Measurements from ENCODE around the gene MAD1L1. TPM values are rescaled to one million over a fixed set of nuclear protein-coding genes. Genes with fewer than 3 reads are reported as not detected.

Gene MAD1L1
- polyA plus RNA-seq, 6 donors from 2014 or later = 109 to 209 (median 158) TPM

DNA sequence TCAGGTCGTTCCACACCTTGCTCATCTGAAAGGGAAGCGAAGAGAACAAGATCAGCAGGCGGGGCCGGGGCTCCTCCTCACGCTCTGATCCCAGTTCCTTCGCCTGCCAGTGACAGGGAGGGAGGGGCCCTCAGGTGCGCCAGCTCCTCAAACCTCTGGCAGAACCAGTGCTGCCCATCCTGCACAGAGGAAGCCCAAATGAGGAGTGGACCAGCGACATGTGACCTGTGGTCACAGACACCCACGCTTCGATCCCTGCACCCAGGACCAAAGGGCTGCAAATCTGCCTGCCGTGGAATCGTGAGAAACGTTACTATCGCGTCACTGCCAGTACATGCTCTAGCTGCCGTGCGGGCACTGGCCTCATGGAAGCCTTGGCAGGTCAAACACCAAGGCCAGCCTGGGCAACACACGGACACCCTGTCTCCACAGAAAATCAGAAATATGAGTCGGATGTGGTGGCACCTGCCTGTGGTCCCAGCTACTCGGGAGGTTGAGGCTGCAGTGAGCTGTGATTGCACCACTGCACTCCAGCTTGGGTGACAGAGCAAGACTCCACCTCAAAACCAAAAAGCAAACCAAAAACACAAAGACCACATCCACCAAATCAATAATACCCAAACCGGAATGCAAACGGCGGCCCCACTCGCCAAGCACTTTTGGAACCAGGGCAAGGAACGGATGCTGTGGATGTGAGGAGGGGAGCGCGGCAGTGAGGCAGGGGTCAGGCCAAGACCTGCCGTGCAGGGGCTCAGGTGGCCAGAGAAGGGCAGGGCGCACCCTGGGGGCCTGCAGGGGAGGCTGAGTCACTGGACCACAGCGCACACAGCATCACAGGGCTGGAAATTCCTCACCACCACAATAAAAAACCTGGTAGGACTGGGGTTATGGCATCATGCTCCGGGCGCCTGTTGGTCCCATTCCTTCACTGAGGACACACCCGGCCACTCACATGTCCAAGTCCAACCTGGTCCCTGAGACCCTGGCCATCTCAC lies 22.7 kb upstream of the MAD1L1 start:
- H3K9me3 Mint-ChIP-seq = no peaks in the 10 kb centered on the region
- no peaks in the 10 kb centered on the region for H3K27me3 Mint-ChIP-seq
- DNase-seq = no peak
- peaks cover 0 to 13% of the 10 kb centered on the region in 2 donors for H3K36me3 Mint-ChIP-seq
- peaks cover 25 to 34% (median 26%) of the 10 kb centered on the region in 3 donors for H3K4me1 Mint-ChIP-seq
- H3K4me3 Mint-ChIP-seq = peak overlapping the region in 1 of 8 donors; percentile 76
- H3K27ac Mint-ChIP-seq = peak overlapping the region in 3 of 6 donors; percentile 54 to 83 (median 72)
- no peak for ATAC-seq (ENCODE audit: low read depth in 2 of 2)

- DNase-seq (no peak), ATAC-seq (ENCODE audit: low read depth in 2 of 2) (no peak)
- H3K4me3 Mint-ChIP-seq = no peak overlapping the region
- no peaks in the 10 kb centered on the region for H3K9me3 Mint-ChIP-seq
- H3K36me3 Mint-ChIP-seq = peaks cover 0 to 7% of the 10 kb centered on the region in 2 donors
- peaks cover 25 to 30% (median 25%) of the 10 kb centered on the region in 3 donors for H3K4me1 Mint-ChIP-seq
- H3K27me3 Mint-ChIP-seq = no peaks in the 10 kb centered on the region
- peak overlapping the region in 4 of 6 donors; percentile 38 to 83 (median 58) for H3K27ac Mint-ChIP-seq
Observed at GRCh38 chr7:2254429-2255144, 21.8 kb upstream of the MAD1L1 start.

DNA sequence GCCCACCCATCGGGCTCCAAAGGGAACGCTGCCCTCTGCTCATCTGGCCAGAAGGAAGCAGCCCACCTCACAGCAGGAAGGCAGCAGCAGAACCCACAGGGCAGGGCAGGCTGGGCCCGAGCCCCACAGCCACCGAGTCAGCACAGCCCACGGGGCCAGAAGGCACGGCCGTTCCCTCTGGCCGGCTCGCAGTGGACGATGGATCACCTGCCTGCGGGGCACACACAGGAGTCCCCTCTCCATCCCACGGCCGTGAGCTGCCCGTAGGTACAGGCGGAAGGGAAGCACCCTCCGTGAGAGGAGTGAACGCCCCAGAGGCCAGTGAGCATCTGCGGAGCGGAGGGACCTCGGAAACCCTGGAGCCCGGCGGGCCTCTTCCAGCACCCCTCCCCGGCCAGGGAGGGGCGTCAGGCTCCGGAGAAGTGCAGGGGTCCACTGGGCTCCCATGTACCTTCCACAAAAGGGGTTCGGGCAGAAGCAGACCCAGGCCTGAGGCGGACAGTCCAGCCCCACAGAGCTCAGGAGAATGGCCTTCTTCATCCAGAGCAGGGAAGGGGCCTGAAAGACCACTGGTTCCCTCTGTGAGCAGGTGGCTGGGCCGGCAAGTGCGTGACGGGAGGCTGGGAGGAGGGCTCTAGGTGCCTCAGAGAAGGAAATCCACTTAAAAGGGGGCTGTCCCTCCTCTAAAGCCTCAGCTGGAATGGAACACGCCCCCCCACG lies 20.9 kb upstream of the MAD1L1 start:
- Mint-ChIP-seq H3K27ac (peak overlapping the region in 2 of 6 donors; percentile 38 to 87), H3K4me1 (peaks cover 26 to 34% (median 28%) of the 10 kb centered on the region in 3 donors), H3K27me3 (no peaks in the 10 kb centered on the region), H3K9me3 (no peaks in the 10 kb centered on the region), H3K4me3 (no peak overlapping the region), H3K36me3 (peaks cover 0 to 5% of the 10 kb centered on the region in 2 donors)
- ATAC-seq (ENCODE audit: low read depth in 2 of 2) (no peak), DNase-seq (no peak)

DNA sequence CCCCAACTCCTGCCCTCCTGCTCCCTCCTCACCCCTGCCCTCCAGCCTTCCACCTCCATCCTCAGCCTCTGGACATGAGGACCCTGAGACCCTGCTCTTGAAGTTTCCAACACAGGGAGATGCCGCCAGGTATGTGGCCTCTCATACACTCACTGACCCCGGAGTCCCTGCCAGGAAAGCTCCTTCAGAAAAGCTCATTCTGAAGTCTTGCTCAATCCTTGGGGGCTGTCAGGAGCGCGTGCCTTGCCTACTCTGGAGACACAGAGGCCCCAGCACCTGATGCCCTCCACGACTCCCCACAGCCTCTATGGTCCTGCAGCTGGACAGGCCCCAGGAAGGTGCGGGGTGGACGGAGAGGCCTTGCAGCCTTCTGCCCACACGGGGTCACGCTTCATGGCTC lies 20.3 kb upstream of the MAD1L1 start:
- peak overlapping the region in 5 of 6 donors; percentile 32 to 98 (median 67) for H3K27ac Mint-ChIP-seq
- ATAC-seq (ENCODE audit: low read depth in 2 of 2) = no peak
- H3K4me1 Mint-ChIP-seq = peaks cover 29 to 38% (median 33%) of the 10 kb centered on the region in 3 donors
- no peaks in the 10 kb centered on the region for H3K9me3 Mint-ChIP-seq
- no peaks in the 10 kb centered on the region for H3K27me3 Mint-ChIP-seq
- peaks cover 0 to 5% of the 10 kb centered on the region in 2 donors for H3K36me3 Mint-ChIP-seq
- H3K4me3 Mint-ChIP-seq = no peak overlapping the region
- no peak for DNase-seq

DNA sequence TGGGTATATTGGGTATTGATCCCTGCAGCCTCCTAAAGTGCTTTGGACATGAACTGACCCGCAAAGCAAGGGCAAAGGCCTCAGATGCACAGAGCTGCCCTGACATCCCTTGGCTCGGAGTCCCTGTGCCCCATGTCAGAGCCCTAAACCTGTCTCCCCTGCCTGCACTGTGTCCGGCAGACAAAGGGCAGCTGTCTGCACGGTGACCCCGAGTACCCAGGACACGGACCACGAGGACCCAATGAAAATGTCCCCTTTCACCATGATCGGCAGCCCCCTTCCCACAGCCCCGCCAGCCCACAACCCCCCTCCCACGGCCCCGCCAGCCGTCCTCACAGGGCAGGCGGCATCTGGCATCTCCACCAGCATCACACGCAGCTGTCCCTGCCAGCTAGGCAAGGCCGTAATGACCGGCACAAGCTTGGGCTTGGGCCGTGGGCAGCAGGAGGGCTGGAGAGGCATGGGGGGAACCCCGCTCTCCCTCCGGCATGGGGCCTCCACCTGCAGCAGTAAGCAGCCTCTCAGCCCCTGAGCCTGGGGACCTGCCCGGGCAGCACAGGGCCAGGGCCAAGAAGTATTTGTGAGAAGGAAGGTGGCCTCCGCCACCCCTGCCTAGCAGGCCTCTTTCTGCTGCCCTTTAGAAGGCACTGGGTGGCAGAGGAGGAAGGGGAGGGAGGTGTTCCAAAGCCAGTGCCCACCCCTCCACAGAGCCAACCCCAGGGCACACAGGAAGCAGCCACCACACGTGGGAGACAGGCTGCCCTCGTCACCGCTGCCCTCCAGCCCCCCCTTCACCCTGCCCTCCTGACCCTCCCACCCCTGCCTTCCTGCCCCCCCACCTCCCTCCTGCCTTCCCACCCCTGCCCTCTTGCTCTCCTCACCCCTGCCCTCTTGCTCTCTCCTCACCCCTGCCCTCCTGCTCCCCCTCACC lies 19.4 kb upstream of the MAD1L1 start:
- Mint-ChIP-seq H3K36me3 (peaks cover 0 to 5% of the 10 kb centered on the region in 2 donors), H3K4me3 (no peak overlapping the region), H3K27me3 (no peaks in the 10 kb centered on the region), H3K4me1 (peaks cover 29 to 42% (median 40%) of the 10 kb centered on the region in 3 donors), H3K9me3 (no peaks in the 10 kb centered on the region), H3K27ac (peak overlapping the region in 3 of 6 donors; percentile 33 to 87 (median 57))
- DNase-seq = no peak
- ATAC-seq (ENCODE audit: low read depth in 2 of 2) = peak; percentile 46 to 50

DNA sequence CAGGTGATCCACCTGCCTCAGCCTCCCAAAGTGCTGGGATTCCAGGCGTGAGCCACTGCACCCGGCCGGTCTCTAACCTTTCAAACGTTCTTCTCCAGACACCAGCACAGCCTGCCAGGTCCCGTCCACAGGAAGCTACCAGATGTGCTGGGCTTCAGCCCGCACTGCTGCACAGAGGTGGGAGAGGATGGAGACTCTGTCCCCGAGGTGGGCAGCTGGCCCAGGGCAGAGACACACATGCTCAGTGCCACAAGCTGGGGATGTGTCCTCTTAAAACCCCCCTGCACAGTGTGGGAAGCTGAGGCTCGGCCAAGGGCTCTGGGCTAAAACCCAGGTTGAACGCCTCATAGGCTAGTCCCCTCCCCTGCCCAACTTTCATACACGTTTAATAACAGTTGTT lies 18.6 kb upstream of the MAD1L1 start:
- DNase-seq = no peak
- Mint-ChIP-seq H3K27ac (peak overlapping the region in 2 of 6 donors; percentile 9 to 57), H3K36me3 (peaks cover 0 to 5% of the 10 kb centered on the region in 2 donors), H3K9me3 (no peaks in the 10 kb centered on the region), H3K27me3 (no peaks in the 10 kb centered on the region), H3K4me1 (peaks cover 30 to 48% (median 47%) of the 10 kb centered on the region in 3 donors), H3K4me3 (no peak overlapping the region)
- no peak for ATAC-seq (ENCODE audit: low read depth in 2 of 2)

- no peaks in the 10 kb centered on the region for H3K27me3 Mint-ChIP-seq
- H3K27ac Mint-ChIP-seq = peak overlapping the region in 5 of 6 donors; percentile 38 to 90 (median 72)
- peak overlapping the region in 1 of 8 donors; percentile 42 for H3K4me3 Mint-ChIP-seq
- ATAC-seq (ENCODE audit: low read depth in 2 of 2) = no peak
- no peaks in the 10 kb centered on the region for H3K9me3 Mint-ChIP-seq
- peaks cover 36 to 62% (median 57%) of the 10 kb centered on the region in 3 donors for H3K4me1 Mint-ChIP-seq
- DNase-seq = no peak
- H3K36me3 Mint-ChIP-seq = no peaks in the 10 kb centered on the region
Observed at GRCh38 chr7:2249744-2250323, 17.1 kb upstream of the MAD1L1 start.

GRCh38 chr7:2248984-2249694 lies 16.4 kb upstream of the MAD1L1 start:
- Mint-ChIP-seq H3K36me3 (no peaks in the 10 kb centered on the region), H3K4me1 (peaks cover 37 to 63% (median 62%) of the 10 kb centered on the region in 3 donors), H3K9me3 (no peaks in the 10 kb centered on the region), H3K27me3 (no peaks in the 10 kb centered on the region), H3K27ac (peak overlapping the region; percentile 49 to 94 (median 76)), H3K4me3 (peak overlapping the region in 3 of 8 donors; percentile 12 to 33 (median 30))
- ATAC-seq (ENCODE audit: low read depth in 2 of 2) (peak; percentile 8 to 13), DNase-seq (no peak)

DNA sequence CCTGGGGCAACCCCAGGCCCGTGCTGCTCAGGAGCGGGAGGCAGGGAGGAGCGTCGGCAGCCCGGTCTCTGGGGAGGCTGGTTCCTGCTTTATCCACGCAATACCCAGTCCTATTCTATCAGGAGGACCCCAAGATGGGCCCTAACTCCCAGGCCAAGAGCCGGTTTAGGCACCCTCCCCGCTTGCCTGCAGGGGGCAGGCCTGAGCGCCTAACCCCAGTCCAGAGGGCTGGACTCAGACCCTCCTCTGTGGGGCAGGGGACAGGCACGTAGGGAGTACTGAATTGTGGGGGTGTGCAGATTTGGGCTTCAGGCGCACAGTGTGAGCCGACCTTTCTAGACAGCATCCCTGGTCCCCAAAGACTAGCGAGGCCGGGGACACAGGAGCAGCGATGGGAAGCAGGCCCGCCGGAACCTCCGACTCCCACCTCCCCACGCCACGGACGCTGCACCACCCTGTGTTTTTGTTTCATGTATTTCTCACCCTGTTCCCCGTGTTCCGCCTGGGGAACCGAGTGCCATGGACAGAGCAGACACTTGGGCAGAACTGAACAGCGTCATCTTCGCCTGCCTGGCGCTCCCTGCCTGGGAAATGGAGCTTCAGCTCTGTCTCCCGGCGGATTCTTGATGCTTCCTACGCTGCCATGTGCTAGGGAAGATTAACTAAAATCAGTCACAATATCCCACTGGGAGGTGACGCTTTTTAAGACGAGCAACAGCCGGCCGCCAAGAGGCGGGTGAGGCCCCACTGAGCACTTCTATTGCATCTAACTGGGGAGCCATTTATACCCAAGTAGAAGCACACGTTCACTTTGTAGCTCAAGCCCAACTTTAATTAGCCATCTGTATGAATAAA lies 14.6 kb upstream of the MAD1L1 start:
- DNase-seq = no peak
- H3K4me3 Mint-ChIP-seq = peak overlapping the region in 1 of 8 donors; percentile 20
- H3K27me3 Mint-ChIP-seq = no peaks in the 10 kb centered on the region
- ATAC-seq (ENCODE audit: low read depth in 2 of 2) = peak; percentile 25 to 33
- H3K27ac Mint-ChIP-seq = peak overlapping the region in 2 of 6 donors; percentile 26 to 41
- H3K4me1 Mint-ChIP-seq = peaks cover 36 to 65% (median 60%) of the 10 kb centered on the region in 3 donors
- no peaks in the 10 kb centered on the region for H3K36me3 Mint-ChIP-seq
- no peaks in the 10 kb centered on the region for H3K9me3 Mint-ChIP-seq

- no peaks in the 10 kb centered on the region for H3K9me3 Mint-ChIP-seq
- no peaks in the 10 kb centered on the region for H3K36me3 Mint-ChIP-seq
- no peak for DNase-seq
- H3K4me3 Mint-ChIP-seq = peak overlapping the region; percentile 31 to 78 (median 68)
- H3K4me1 Mint-ChIP-seq = peaks cover 39 to 68% (median 64%) of the 10 kb centered on the region in 3 donors
- peak overlapping the region in 5 of 6 donors; percentile 58 to 88 (median 79) for H3K27ac Mint-ChIP-seq
- H3K27me3 Mint-ChIP-seq = no peaks in the 10 kb centered on the region
- ATAC-seq (ENCODE audit: low read depth in 2 of 2) = peak; percentile 20 to 24
Observed at GRCh38 chr7:2245883-2246675, 13.3 kb upstream of the MAD1L1 start.

Measured in naive B cell (primary cell).